Gastroesophageal sphincter (tissue), 4 donors: Measurements from ENCODE around the gene ST6GALNAC3. TPM values are rescaled to one million over a fixed set of nuclear protein-coding genes. Genes with fewer than 3 reads are reported as not detected.
"Not testable (repeated sequence)": the region's sequence is repeated elsewhere in the genome, so short reads cannot be mapped to it uniquely, and the experiment has no call there.

ENCODE experiments used
- ATAC-seq: fragments of 150-250 bp; one replicate; pipeline ENCODE4 v1.9.1; 2016; ENCODE audit warnings: mild to moderate bottlenecking, moderate library complexity
- H3K27ac ChIP-seq, 4 donors: fragments of 200-600 bp; sonication (generic) in 3 of 4; 1 replicate in 3 of 4; 2 replicates in 1 of 4; pipeline ENCODE4 v1.5.1; 2016 to 2019
- H3K27me3 ChIP-seq: fragments of 200-600 bp; sonication (generic); one replicate; pipeline ENCODE4 v1.5.1; 2019
- H3K36me3 ChIP-seq, 2 donors: fragments of 200-600 bp; sonication (generic); one replicate each; pipeline ENCODE4 v1.5.1; 2019; ENCODE audit warnings: control low read depth in 1 of 2
- H3K4me1 ChIP-seq, 3 donors: fragments of 200-600 bp; sonication (generic); 1 replicate in 2 of 3; 2 replicates in 1 of 3; pipeline ENCODE4 v1.5.1; 2016 to 2019; ENCODE audit warnings: control low read depth in 2 of 3
- H3K4me3 ChIP-seq, 2 donors: fragments of 200-600 bp; sonication (generic); one replicate each; pipeline ENCODE4 v1.5.1; 2019; ENCODE audit warnings: mild to moderate bottlenecking in 1 of 2, moderate library complexity in 1 of 2
- H3K9me3 ChIP-seq, 3 donors: fragments of 200-600 bp; sonication (generic); one replicate each; pipeline ENCODE4 v1.5.1; 2017 to 2019; ENCODE audit warnings: control low read depth in 2 of 3
- EP300 ChIP-seq: sonication (generic); formaldehyde crosslinking; IDR thresholded peaks from one replicate; pipeline ENCODE4 v1.6.1; 2017; ENCODE audit warnings: antibody characterized with exemption, mild to moderate bottlenecking
- POLR2A ChIP-seq, 2 donors: fragments of 450-650 bp; IDR thresholded peaks; one replicate each; pipeline ENCODE4 v1.6.1; 2017; ENCODE audit warnings: antibody characterized with exemption in 2 of 2, mild to moderate bottlenecking in 2 of 2, moderate library complexity in 1 of 2
- POLR2AphosphoS5 ChIP-seq: sonication (generic); formaldehyde crosslinking; IDR thresholded peaks from one replicate; pipeline ENCODE4 v1.6.1; 2017; ENCODE audit warnings: antibody characterized with exemption
- WGBS, 2 donors: methylation state at CpG; one replicate each; pipeline ENCODE4 v1.1.5; 2018; ENCODE audit warnings: low coverage in 1 of 2; 5-methylcytosine and 5-hydroxymethylcytosine counted together
- total RNA-seq, 4 donors: library from RNA; depleted of rRNA; stranded (reverse); fragments of >200 nt; gene quantifications; one replicate each; pipeline ENCODE4 v1.1.0, GENCODE V29; 2016
- TF ChIP-seq, protein P1 (sequence below), 4 experiments: fragments of 200-600 bp in 2 of 4; fragments of 450-650 bp in 2 of 4; sonication (generic) in 1 of 4; IDR thresholded peaks; one replicate each; pipeline ENCODE4 v1.5.1; 2017 to 2019; ENCODE audit warnings: antibody characterized with exemption in 4 of 4, mild to moderate bottlenecking in 2 of 4, moderate library complexity in 2 of 4

The ST6GALNAC3 gene
- total RNA-seq, 4 donors from 2014 or later = 2.8 to 10.6 (median 3.3) TPM

DNA sequence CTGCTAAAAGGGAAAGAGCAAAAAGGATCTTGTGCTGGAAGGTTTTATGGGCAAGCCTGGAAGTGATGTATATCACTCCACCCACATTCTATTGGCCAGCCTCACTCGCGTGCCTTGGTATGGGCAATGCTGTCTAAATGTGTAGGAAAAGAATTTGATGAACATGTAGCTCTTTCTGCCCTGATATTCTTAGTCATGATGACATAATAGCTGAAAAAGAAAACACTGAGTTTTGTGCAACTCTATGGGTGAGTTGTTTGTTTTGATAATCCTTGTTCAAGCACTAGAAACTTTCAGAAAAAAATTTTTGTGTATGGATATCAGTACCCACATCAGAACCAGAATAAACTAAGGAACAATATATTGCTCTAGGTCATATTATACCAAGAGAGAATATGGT lies 561.2 kb downstream of the ST6GALNAC3 start:
- 100% methylated on average over 2 of the region's 2 CpGs for WGBS, 2 donors
- Histone ChIP-seq H3K36me3 (no peaks in the 10 kb centered on the region), H3K4me3 (no peak overlapping the region), H3K27me3 (no peaks in the 10 kb centered on the region), H3K27ac (no peak overlapping the region), H3K9me3 (no peaks in the 10 kb centered on the region), H3K4me1 (no peaks in the 10 kb centered on the region)
- no peak for ATAC-seq
- TF ChIP-seq POLR2AphosphoS5 (no peak), POLR2A (IDR thresholded peaks at IDR 0.05) (no peak), EP300 (no peak)
- TF ChIP-seq, protein P1, sequence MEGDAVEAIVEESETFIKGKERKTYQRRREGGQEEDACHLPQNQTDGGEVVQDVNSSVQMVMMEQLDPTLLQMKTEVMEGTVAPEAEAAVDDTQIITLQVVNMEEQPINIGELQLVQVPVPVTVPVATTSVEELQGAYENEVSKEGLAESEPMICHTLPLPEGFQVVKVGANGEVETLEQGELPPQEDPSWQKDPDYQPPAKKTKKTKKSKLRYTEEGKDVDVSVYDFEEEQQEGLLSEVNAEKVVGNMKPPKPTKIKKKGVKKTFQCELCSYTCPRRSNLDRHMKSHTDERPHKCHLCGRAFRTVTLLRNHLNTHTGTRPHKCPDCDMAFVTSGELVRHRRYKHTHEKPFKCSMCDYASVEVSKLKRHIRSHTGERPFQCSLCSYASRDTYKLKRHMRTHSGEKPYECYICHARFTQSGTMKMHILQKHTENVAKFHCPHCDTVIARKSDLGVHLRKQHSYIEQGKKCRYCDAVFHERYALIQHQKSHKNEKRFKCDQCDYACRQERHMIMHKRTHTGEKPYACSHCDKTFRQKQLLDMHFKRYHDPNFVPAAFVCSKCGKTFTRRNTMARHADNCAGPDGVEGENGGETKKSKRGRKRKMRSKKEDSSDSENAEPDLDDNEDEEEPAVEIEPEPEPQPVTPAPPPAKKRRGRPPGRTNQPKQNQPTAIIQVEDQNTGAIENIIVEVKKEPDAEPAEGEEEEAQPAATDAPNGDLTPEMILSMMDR (IDR thresholded peaks at IDR 0.05) = no peak

DNA sequence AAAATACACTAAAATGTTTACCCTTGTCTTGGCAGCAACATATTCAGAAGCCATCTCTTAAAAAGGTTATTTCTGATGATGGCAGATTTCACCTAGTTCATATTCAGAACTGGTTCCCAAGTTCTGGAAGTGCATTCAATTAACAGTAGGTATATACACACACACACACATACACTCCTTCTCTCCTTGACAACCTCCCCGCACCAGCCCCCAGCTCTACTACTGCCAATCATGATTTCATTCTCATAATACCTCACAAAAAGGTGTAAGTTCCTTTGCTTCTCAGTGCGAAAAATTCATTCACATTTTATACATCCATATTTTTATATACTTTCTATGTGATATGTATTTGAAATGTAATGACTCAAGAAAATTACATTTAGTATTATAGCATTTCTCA lies 564.6 kb downstream of the ST6GALNAC3 start:
- ATAC-seq = no peak
- H3K9me3 ChIP-seq = no peaks in the 10 kb centered on the region
- no peak overlapping the region for H3K4me3 ChIP-seq
- H3K27ac ChIP-seq = no peak overlapping the region
- H3K27me3 ChIP-seq = no peaks in the 10 kb centered on the region
- no peak for TF ChIP-seq POLR2AphosphoS5
- no peak for TF ChIP-seq POLR2A (IDR thresholded peaks at IDR 0.05)
- no peak for TF ChIP-seq EP300
- TF ChIP-seq, protein P1 (IDR thresholded peaks at IDR 0.05) = no peak
- no peaks in the 10 kb centered on the region for H3K4me1 ChIP-seq
- WGBS, 2 donors = 60 to 98% methylated on average over 1 to 2 of the region's 2 CpGs
- no peaks in the 10 kb centered on the region for H3K36me3 ChIP-seq

DNA sequence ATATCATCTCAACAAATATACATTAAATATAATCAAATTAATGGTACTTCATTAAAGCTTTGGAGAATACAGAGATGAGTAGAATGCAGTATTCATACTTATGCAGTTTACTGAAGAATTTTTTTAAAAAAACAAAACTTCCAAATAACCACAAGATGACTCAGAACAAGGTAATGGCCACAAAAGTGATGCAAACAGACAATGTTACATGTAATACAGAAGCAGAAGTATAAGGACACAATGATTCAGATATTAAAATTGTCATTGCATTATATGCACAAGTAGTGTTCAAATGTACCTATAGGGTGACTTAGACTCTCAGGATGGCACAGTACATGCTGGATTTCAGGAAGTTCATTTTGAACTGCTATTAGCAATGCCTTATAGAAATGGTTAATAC lies 565.5 kb downstream of the ST6GALNAC3 start:
- H3K27me3 ChIP-seq = no peaks in the 10 kb centered on the region
- ATAC-seq = no peak
- no peaks in the 10 kb centered on the region for H3K36me3 ChIP-seq

DNA sequence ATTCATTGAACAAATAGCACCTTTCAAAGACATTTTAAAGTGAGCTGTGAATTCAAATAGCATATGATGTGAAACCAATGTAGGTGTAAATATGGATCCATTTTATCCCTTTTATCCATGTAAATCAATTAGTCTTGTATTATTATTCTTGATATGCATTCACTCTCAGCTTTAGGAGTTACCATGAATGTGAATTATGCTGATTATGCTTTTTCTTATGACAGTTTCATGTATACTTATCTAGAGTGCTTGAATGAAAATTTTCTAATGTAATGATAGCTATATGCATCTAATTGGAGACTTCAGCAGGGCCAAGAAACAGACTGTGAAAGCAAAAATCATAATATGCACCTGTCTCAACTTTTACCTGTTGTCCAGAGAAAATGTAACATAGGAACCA lies 566.2 kb downstream of the ST6GALNAC3 start:
- no peaks in the 10 kb centered on the region for H3K9me3 ChIP-seq
- ATAC-seq = no peak
- H3K27ac ChIP-seq = no peak overlapping the region
- H3K36me3 ChIP-seq = no peaks in the 10 kb centered on the region
- no peaks in the 10 kb centered on the region for H3K27me3 ChIP-seq
- H3K4me3 ChIP-seq = no peak overlapping the region
- no peaks in the 10 kb centered on the region for H3K4me1 ChIP-seq
- TF ChIP-seq POLR2A (IDR thresholded peaks at IDR 0.05) = no peak
- TF ChIP-seq, protein P1 (IDR thresholded peaks at IDR 0.05) = no peak
- no peak for TF ChIP-seq EP300
- no peak for TF ChIP-seq POLR2AphosphoS5

More for the DNA sequence above, 565.5 kb downstream of the ST6GALNAC3 start:
- H3K9me3 ChIP-seq = no peaks in the 10 kb centered on the region
- no peak for TF ChIP-seq POLR2A (IDR thresholded peaks at IDR 0.05)
- TF ChIP-seq, protein P1 (IDR thresholded peaks at IDR 0.05) = no peak
- TF ChIP-seq POLR2AphosphoS5 = no peak
- TF ChIP-seq EP300 = no peak
- H3K4me1 ChIP-seq = no peaks in the 10 kb centered on the region
- H3K27ac ChIP-seq = no peak overlapping the region
- H3K4me3 ChIP-seq = no peak overlapping the region

DNA sequence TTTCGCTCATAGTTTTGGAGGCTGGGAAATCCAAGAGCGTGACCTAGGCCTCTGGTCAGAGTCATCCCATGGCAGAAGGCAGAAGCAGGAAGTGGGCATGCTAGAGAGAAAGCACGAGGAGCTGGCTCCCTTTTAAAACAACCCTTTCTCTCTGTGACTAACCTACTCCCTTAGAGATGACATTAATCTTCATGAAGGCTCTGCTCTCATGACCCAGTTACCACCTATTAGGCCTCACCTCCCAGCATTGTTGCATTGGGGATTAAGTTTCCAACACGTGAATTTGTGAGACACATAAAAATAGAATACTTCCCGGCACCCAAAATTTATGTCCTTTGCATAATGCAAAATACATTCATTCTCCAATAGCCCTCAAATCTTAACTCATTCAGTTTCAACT lies 569.6 kb downstream of the ST6GALNAC3 start:
- Histone ChIP-seq H3K9me3 (no peaks in the 10 kb centered on the region), H3K36me3 (no peaks in the 10 kb centered on the region), H3K4me1 (no peaks in the 10 kb centered on the region), H3K4me3 (no peak overlapping the region), H3K27me3 (no peaks in the 10 kb centered on the region), H3K27ac (no peak overlapping the region)
- TF ChIP-seq POLR2AphosphoS5 = no peak
- no peak for TF ChIP-seq POLR2A (IDR thresholded peaks at IDR 0.05)
- TF ChIP-seq, protein P1 (IDR thresholded peaks at IDR 0.05) = no peak
- TF ChIP-seq EP300 = no peak
- ATAC-seq = no peak
- 64 to 81% methylated on average over 4 to 5 of the region's 5 CpGs for WGBS, 2 donors

DNA sequence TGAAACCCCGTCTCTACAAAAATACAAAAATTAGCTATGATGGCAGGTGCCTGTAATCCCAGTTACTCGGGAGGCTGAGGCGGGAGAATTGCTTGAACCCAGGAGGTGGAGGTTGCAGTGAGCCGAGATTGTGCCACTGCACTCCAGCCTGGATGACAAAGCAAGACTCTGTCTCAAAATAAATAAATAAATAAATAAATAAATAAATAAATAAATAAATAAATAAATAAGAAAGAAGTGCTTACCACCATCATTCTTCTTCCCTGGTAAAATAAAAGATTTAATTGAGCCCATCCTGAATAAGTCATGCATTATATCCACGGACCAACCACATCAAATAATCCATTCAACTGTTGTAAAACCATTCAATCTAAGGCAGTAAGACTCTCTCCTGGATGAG lies 578.3 kb downstream of the ST6GALNAC3 start:
- WGBS, 2 donors = 90 to 100% methylated on average over 2 to 3 of the region's 5 CpGs
- H3K9me3 ChIP-seq = peaks cover 0 to 17% (median 0%) of the 10 kb centered on the region in 3 donors
- not testable (repeated sequence) for H3K27ac ChIP-seq, ATAC-seq, H3K4me3 ChIP-seq, H3K27me3 ChIP-seq, H3K36me3 ChIP-seq, H3K4me1 ChIP-seq
